ENCODE results near the gene ARHGEF38. TPM values are rescaled to one million over a fixed set of nuclear protein-coding genes. Genes with fewer than 3 reads are reported as not detected.
"Not testable (repeated sequence)": the region's sequence is repeated elsewhere in the genome, so short reads cannot be mapped to it uniquely, and the experiment has no call there.

ARHGEF38 gene
- total and polyA plus RNA-seq, 7 experiments from 2014 or later, result 0.45 TPM; not detected in 6

DNA sequence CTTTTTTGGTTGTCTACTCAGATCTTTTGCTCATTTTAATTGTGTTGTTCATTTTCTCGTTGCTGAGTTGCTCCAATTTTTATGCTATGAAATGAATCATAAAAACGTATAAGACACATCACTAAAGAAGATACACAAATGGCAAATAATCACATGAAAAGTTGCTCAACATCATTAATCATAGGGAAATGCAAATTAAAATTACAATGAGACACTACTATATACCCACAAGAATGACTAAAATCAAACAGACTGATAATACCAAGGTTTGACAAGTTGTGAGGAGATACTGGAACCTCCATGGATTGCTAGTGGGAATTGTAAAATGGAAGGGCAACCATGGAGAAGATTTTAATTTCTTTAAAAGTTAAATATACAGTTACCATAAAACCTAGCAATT is 173.2 kb downstream of the ARHGEF38 start:
- no peaks in the 10 kb centered on the region for H3K4me1 Mint-ChIP-seq
- CTCF ChIA-PET, result no interaction called here

DNA sequence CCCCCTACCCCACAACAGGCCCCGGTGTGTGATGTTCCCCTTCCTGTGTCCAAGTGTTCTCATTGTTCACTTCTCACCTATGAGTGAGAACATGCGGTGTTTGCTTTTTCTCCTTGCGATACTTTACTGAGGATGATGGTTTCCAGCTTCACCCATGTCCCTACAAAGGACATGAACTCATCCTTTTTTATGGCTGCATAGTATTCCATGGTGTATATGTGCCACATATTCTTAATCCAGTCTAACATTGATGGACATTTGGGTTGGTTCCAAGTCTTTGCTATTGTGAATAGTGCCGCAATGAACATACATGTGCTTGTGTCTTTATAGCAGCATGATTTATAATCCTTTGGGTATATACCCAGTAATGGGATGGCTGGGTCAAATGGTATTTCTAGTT is 177.5 kb downstream of the ARHGEF38 start:
- POLR2A ChIA-PET; H3K36me3 ChIP-seq (ENCODE audit: control insufficient read depth in 2 of 3, insufficient read depth in 3 of 3, low read length in 3 of 3); CTCF ChIA-PET; H3K4me1 ChIP-seq (ENCODE audit: control insufficient read depth in 2 of 2, insufficient read depth in 2 of 2, low read length in 2 of 2); H3K27me3 Mint-ChIP-seq; H3K9me3 ChIP-seq (ENCODE audit: control insufficient read depth in 2 of 3, low read length in 3 of 3); DNase-seq; H3K4me3 Mint-ChIP-seq; ATAC-seq; H3K27ac Mint-ChIP-seq; H3K27me3 ChIP-seq (ENCODE audit: control insufficient read depth in 2 of 2, insufficient read depth in 2 of 2, low read length in 2 of 2); H3K4me3 ChIP-seq (ENCODE audit: low read length); H3K4me1 Mint-ChIP-seq; intact Hi-C loops (cut with micrococcal nuclease); H3K27ac ChIP-seq (ENCODE audit: low read depth, low read length): not testable (repeated sequence)
- Mint-ChIP-seq H3K9me3 (peaks cover 3 to 41% (median 15%) of the 10 kb centered on the region in 11 donors), H3K36me3 (peaks cover 17 to 65% (median 47%) of the 10 kb centered on the region in 5 donors)

More for the DNA sequence above, 173.2 kb downstream of the ARHGEF38 start:
- DNase-seq (no peak), ATAC-seq (no peak)
- POLR2A ChIA-PET, result no interaction called here
- Mint-ChIP-seq H3K27ac (no peak overlapping the region), H3K27me3 (no peaks in the 10 kb centered on the region), H3K36me3 (peaks cover 3 to 32% (median 20%) of the 10 kb centered on the region in 5 donors), H3K9me3 (peaks cover 0 to 16% (median 5%) of the 10 kb centered on the region in 11 donors), H3K4me3 (no peak overlapping the region)
- no peaks in the 10 kb centered on the region for H3K36me3 ChIP-seq (ENCODE audit: control insufficient read depth in 2 of 3, insufficient read depth in 3 of 3, low read length in 3 of 3)
- H3K27me3 ChIP-seq (ENCODE audit: control insufficient read depth in 2 of 2, insufficient read depth in 2 of 2, low read length in 2 of 2), result no peaks in the 10 kb centered on the region
- H3K4me3 ChIP-seq (ENCODE audit: low read length), result no peak overlapping the region
- intact Hi-C loops (cut with micrococcal nuclease), result no loop called here
- H3K27ac ChIP-seq (ENCODE audit: low read depth, low read length), result no peak overlapping the region
- H3K4me1 ChIP-seq (ENCODE audit: control insufficient read depth in 2 of 2, insufficient read depth in 2 of 2, low read length in 2 of 2), result no peaks in the 10 kb centered on the region
- no peaks in the 10 kb centered on the region for H3K9me3 ChIP-seq (ENCODE audit: control insufficient read depth in 2 of 3, low read length in 3 of 3)

Other genes starting within 250 kb of the ARHGEF38 start
- gene PPA2, start 78.6 kb upstream of the ARHGEF38 start, total RNA-seq, result 10 to 100 TPM; 38.2 to 54.7 (median 48.0) TPM
- 100 to 1,000 TPM in 1 of 2 donors, 10 to 100 TPM in 1; 81.2 to 107 TPM for gene PPA2, start 78.6 kb upstream of the ARHGEF38 start, polyA plus RNA-seq
- gene INTS12, start 156.1 kb downstream of the ARHGEF38 start, total RNA-seq, result 10 to 100 TPM; 14.8 to 20.4 (median 17.6) TPM
- 10 to 100 TPM; 33.1 to 40.9 TPM for gene INTS12, start 156.1 kb downstream of the ARHGEF38 start, polyA plus RNA-seq
- 1 to 10 TPM; 5.8 to 9.2 (median 7.5) TPM for gene GSTCD, start 156.2 kb downstream of the ARHGEF38 start, total RNA-seq
- 1 to 10 TPM; 3.8 to 4.0 TPM for gene GSTCD, start 156.2 kb downstream of the ARHGEF38 start, polyA plus RNA-seq

Measured in naive thymus-derived CD4-positive, alpha-beta T cell (primary cell).